Left lung (tissue), 10 donors: ENCODE results near the gene WDR83. TPM values are rescaled to one million over a fixed set of nuclear protein-coding genes. Genes with fewer than 3 reads are reported as not detected.
A peak's percentile ranks its signal among the peaks of the same experiment; 100 is the strongest.

Experiments used
- ATAC-seq: fragments of 200-7000 bp; cut with Tn5 transposase; one replicate; pipeline ENCODE4 v1.9.1; 2020; ENCODE audit warnings: moderate library complexity
- DNase-seq, 4 donors: peaks; one replicate each; pipeline ENCODE4 v3.0.0-alpha.2; 2013 to 2020
- H3K27ac ChIP-seq, 2 donors: fragments of 200-600 bp; sonication (generic) in 1 of 2; one replicate each; pipeline versions ENCODE4 v1.5.0 to v1.8.0; 2020 to 2021
- H3K27me3 ChIP-seq, 2 donors: fragments of 200-600 bp; sonication (generic) in 1 of 2; one replicate each; pipeline versions ENCODE4 v1.5.0 to v1.8.0; 2020 to 2021
- H3K36me3 ChIP-seq, 2 donors: fragments of 200-600 bp; sonication (generic) in 1 of 2; one replicate each; pipeline versions ENCODE4 v1.5.0 to v1.8.0; 2020 to 2021
- H3K4me1 ChIP-seq, 2 donors: fragments of 200-600 bp; one replicate each; pipeline ENCODE4 v1.8.0; 2021
- H3K4me3 ChIP-seq, 2 donors: fragments of 200-600 bp; sonication (generic) in 1 of 2; one replicate each; pipeline versions ENCODE4 v1.5.0 to v1.8.0; 2020 to 2021; ENCODE audit warnings: mild to moderate bottlenecking in 1 of 2
- H3K9me3 ChIP-seq, 2 donors: fragments of 200-600 bp; sonication (generic) in 1 of 2; one replicate each; pipeline versions ENCODE4 v1.5.0 to v1.8.0; 2020 to 2021
- intact Hi-C, 2 donors: fragments of 100-400 bp; cut with DNase I; formaldehyde crosslinking; loops; one replicate each; pipeline versions ENCODE4 v1.11.2 to v1.14.2; 2022
- polyA plus RNA-seq, 6 donors: library from polyadenylated mRNA; unstranded; fragments of 120-200 nt; gene quantifications; one replicate each; pipeline ENCODE4 v1.2.1, GENCODE V29; 2013; ENCODE audit not compliant: insufficient read length in 6 of 6
- total RNA-seq, 2 donors: library from RNA; stranded (reverse); fragmentation: NEBNext Ultra II Directional; extraction: Animal tissue kit (Norgen Biotek cat#: 25700); gene quantifications; one replicate each; pipeline ENCODE4 v1.2.1, GENCODE V29; 2021
- TF ChIP-seq, protein P1 (sequence below), 2 donors: fragments of 200-600 bp; sonication (generic) in 1 of 2; IDR thresholded peaks; one replicate each; pipeline versions ENCODE4 v1.5.0 to v1.8.0; 2021; ENCODE audit warnings: antibody characterized with exemption in 2 of 2
- donor health status: DM: no; HTN: yes; CAD: no.
- donor health status: DM: no; HTN: no; CAD: no.

The WDR83 gene
- total and polyA plus RNA-seq, 8 donors, result 9.0 to 27.1 (median 22.8) TPM

DNA sequence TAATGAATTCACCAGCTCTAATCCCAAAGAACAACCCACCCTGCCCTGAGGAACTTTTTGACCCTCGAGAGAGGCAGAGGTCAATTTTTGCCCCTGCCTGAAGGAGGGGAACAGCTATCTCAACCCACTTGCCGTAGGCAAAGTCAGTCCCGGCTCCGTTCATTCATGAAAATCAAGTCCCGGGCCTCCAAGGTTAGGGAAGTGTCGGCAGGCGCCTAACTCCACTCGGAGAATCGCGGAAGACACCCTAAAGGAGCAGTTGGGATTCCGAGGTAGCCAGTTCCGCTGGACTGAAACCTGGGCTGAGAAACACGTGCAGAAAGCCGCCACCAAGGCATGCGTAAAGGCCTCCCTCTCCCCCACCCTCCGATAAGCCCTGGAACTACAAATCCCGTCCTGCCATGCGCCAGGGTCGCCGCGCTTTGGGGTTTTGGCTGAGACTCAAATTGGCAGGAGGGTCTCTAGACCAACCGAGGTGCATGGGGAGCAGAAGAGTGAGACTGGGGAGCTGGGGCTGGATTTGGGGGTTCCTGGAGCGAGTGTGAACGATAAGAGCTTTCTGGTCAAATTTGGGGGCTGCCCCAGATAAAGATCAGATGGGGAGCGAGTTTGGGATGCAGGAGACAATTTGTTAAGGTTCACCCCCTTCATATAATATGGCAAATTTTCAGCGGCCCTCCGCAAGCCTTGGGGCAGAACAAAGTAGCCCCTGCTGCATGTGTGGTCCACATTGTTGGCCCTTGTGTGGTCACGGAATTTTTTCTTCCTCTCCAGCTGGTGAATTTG, 57.2 kb downstream of the WDR83 start, which contains the start of gene TNPO2:
TNPO2 (minus strand) TSS at position 292 of the 786 bp plus-strand sequence. CDS start 2,955 bp downstream, outside the sequence.
- no peaks in the 10 kb centered on the region for H3K9me3 ChIP-seq
- DNase-seq, result peak in 3 of 4 donors; percentile 65 to 84 (median 71)
- H3K27me3 ChIP-seq, result no peaks in the 10 kb centered on the region
- H3K27ac ChIP-seq, result peak within 1 kb of the TSS; percentile 79 to 89
- peak within 1 kb of the TSS; percentile 44 to 63 for H3K4me3 ChIP-seq
- peaks cover 0 to 17% of the 10 kb centered on the region in 2 donors for H3K36me3 ChIP-seq
- H3K4me1 ChIP-seq, result peaks cover 11 to 40% of the 10 kb centered on the region in 2 donors
- TF ChIP-seq, protein P1, sequence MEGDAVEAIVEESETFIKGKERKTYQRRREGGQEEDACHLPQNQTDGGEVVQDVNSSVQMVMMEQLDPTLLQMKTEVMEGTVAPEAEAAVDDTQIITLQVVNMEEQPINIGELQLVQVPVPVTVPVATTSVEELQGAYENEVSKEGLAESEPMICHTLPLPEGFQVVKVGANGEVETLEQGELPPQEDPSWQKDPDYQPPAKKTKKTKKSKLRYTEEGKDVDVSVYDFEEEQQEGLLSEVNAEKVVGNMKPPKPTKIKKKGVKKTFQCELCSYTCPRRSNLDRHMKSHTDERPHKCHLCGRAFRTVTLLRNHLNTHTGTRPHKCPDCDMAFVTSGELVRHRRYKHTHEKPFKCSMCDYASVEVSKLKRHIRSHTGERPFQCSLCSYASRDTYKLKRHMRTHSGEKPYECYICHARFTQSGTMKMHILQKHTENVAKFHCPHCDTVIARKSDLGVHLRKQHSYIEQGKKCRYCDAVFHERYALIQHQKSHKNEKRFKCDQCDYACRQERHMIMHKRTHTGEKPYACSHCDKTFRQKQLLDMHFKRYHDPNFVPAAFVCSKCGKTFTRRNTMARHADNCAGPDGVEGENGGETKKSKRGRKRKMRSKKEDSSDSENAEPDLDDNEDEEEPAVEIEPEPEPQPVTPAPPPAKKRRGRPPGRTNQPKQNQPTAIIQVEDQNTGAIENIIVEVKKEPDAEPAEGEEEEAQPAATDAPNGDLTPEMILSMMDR (IDR thresholded peaks at IDR 0.05), result no peak
- peak; percentile 74 for ATAC-seq
- intact Hi-C loops, result no loop called here

Other genes starting within 250 kb of the WDR83 start
- 1 to 10 TPM; 4.3 to 4.7 TPM for gene ZNF443, start 225.8 kb upstream of the WDR83 start, total RNA-seq
- 10 to 100 TPM; 14.6 to 25.4 (median 19.7) TPM for gene ZNF443, start 225.8 kb upstream of the WDR83 start, polyA plus RNA-seq
- gene ZNF709, start 182.0 kb upstream of the WDR83 start, total RNA-seq, result 1 to 10 TPM; 1.8 to 2.0 TPM
- gene ZNF709, start 182.0 kb upstream of the WDR83 start, polyA plus RNA-seq, result 10 to 100 TPM in 1 of 6 donors, 1 to 10 TPM in 5; 6.9 to 10.4 (median 8.7) TPM
- gene ZNF564, start 115.3 kb upstream of the WDR83 start, total RNA-seq, result 10 to 100 TPM in 1 of 2 donors, 1 to 10 TPM in 1; 9.9 to 12.5 TPM
- 10 to 100 TPM in 3 of 6 donors, 1 to 10 TPM in 3; 7.4 to 12.6 (median 10.3) TPM for gene ZNF564, start 115.3 kb upstream of the WDR83 start, polyA plus RNA-seq
- 10 to 100 TPM in 1 of 2 donors, 1 to 10 TPM in 1; 9.2 to 11.7 TPM for gene ZNF490, start 56.0 kb upstream of the WDR83 start, total RNA-seq
- 1 to 10 TPM; 5.1 to 6.0 (median 5.4) TPM for gene ZNF490, start 56.0 kb upstream of the WDR83 start, polyA plus RNA-seq
- gene ZNF791, start 55.9 kb upstream of the WDR83 start, total RNA-seq, result 10 to 100 TPM; 18.0 to 23.3 TPM
- 10 to 100 TPM; 20.6 to 23.8 (median 21.9) TPM for gene ZNF791, start 55.9 kb upstream of the WDR83 start, polyA plus RNA-seq
- 100 to 1,000 TPM; 164 to 176 TPM for gene MAN2B1, start 65 bp upstream of the WDR83 start, total RNA-seq
- 10 to 100 TPM; 31.7 to 42.8 (median 38.1) TPM for gene MAN2B1, start 65 bp upstream of the WDR83 start, polyA plus RNA-seq
- gene DHPS, start 15.1 kb downstream of the WDR83 start, total RNA-seq, result 10 to 100 TPM; 63.8 to 70.1 TPM
- gene DHPS, start 15.1 kb downstream of the WDR83 start, polyA plus RNA-seq, result 10 to 100 TPM; 81.4 to 96.9 (median 84.1) TPM
- not detected for gene GNG14, start 21.2 kb downstream of the WDR83 start, total RNA-seq
- gene GNG14, start 21.2 kb downstream of the WDR83 start, polyA plus RNA-seq, result under 1 TPM in 2 of 6 donors, not detected in 4; 0.55 to 0.73 TPM
- gene FBXW9, start 29.8 kb downstream of the WDR83 start, total RNA-seq, result 1 to 10 TPM; 6.0 to 6.9 TPM
- 10 to 100 TPM in 5 of 6 donors, 1 to 10 TPM in 1; 9.0 to 13.1 (median 10.9) TPM for gene FBXW9, start 29.8 kb downstream of the WDR83 start, polyA plus RNA-seq
- 10 to 100 TPM; 54.8 to 64.3 TPM for gene TNPO2, start 57.1 kb downstream of the WDR83 start, total RNA-seq
- gene TNPO2, start 57.1 kb downstream of the WDR83 start, polyA plus RNA-seq, result 10 to 100 TPM; 76.5 to 92.6 (median 80.3) TPM
- gene TRIR, start 67.9 kb downstream of the WDR83 start, total RNA-seq, result 100 to 1,000 TPM; 115 to 128 TPM
- gene TRIR, start 67.9 kb downstream of the WDR83 start, polyA plus RNA-seq, result 100 to 1,000 TPM; 130 to 183 (median 151) TPM
- gene GET3, start 70.7 kb downstream of the WDR83 start, total RNA-seq, result 10 to 100 TPM; 70.4 to 71.2 TPM
- gene GET3, start 70.7 kb downstream of the WDR83 start, polyA plus RNA-seq, result 10 to 100 TPM; 51.4 to 66.2 (median 56.2) TPM
- gene BEST2, start 85.0 kb downstream of the WDR83 start, total RNA-seq, result not detected
- under 1 TPM in 4 of 6 donors, not detected in 2; 0.08 to 0.17 (median 0.12) TPM for gene BEST2, start 85.0 kb downstream of the WDR83 start, polyA plus RNA-seq
- gene HOOK2, start 108.7 kb downstream of the WDR83 start, total RNA-seq, result 10 to 100 TPM; 57.7 to 57.9 TPM
- 10 to 100 TPM; 59.8 to 91.2 (median 78.8) TPM for gene HOOK2, start 108.7 kb downstream of the WDR83 start, polyA plus RNA-seq
- 100 to 1,000 TPM; 131 to 135 TPM for gene JUNB, start 124.7 kb downstream of the WDR83 start, total RNA-seq
- gene JUNB, start 124.7 kb downstream of the WDR83 start, polyA plus RNA-seq, result 100 to 1,000 TPM in 1 of 6 donors, 10 to 100 TPM in 5; 11.7 to 278 (median 53.7) TPM
- gene PRDX2, start 135.0 kb downstream of the WDR83 start, total RNA-seq, result 100 to 1,000 TPM; 186 to 217 TPM
- 100 to 1,000 TPM; 219 to 267 (median 249) TPM for gene PRDX2, start 135.0 kb downstream of the WDR83 start, polyA plus RNA-seq
- gene THSD8, start 135.3 kb downstream of the WDR83 start, total RNA-seq, result 1 to 10 TPM; 6.6 to 9.0 TPM
- gene THSD8, start 135.3 kb downstream of the WDR83 start, polyA plus RNA-seq, result 10 to 100 TPM in 1 of 6 donors, 1 to 10 TPM in 5; 2.2 to 11.6 (median 4.9) TPM
- 10 to 100 TPM; 10.9 to 16.6 TPM for gene RNASEH2A, start 139.8 kb downstream of the WDR83 start, total RNA-seq
- gene RNASEH2A, start 139.8 kb downstream of the WDR83 start, polyA plus RNA-seq, result 10 to 100 TPM; 29.1 to 47.4 (median 34.3) TPM
- gene RTBDN, start 167.8 kb downstream of the WDR83 start, total RNA-seq, result not detected
- under 1 TPM in 3 of 6 donors, not detected in 3; 0.17 to 0.21 (median 0.20) TPM for gene RTBDN, start 167.8 kb downstream of the WDR83 start, polyA plus RNA-seq
- gene MAST1, start 171.7 kb downstream of the WDR83 start, total RNA-seq, result under 1 TPM; 0.15 to 0.29 TPM
- gene MAST1, start 171.7 kb downstream of the WDR83 start, polyA plus RNA-seq, result 1 to 10 TPM; 1.2 to 2.4 (median 1.6) TPM
- gene DNASE2, start 214.6 kb downstream of the WDR83 start, total RNA-seq, result 10 to 100 TPM; 64.8 to 72.8 TPM
- gene DNASE2, start 214.6 kb downstream of the WDR83 start, polyA plus RNA-seq, result 10 to 100 TPM; 18.7 to 22.2 (median 20.6) TPM
- under 1 TPM in 1 of 2 donors, not detected in 1; 0.50 TPM for gene KLF1, start 220.4 kb downstream of the WDR83 start, total RNA-seq
- gene KLF1, start 220.4 kb downstream of the WDR83 start, polyA plus RNA-seq, result 1 to 10 TPM in 1 of 6 donors, under 1 TPM in 5; 0.35 to 1.2 (median 0.67) TPM
- 10 to 100 TPM; 23.6 to 26.7 TPM for gene GCDH, start 224.4 kb downstream of the WDR83 start, total RNA-seq
- gene GCDH, start 224.4 kb downstream of the WDR83 start, polyA plus RNA-seq, result 10 to 100 TPM; 25.6 to 29.2 (median 27.3) TPM